Suppressor macrophage treated with lipopolysaccharide for 1 hour (primary cell): ENCODE measurements around the gene TBC1D14.
"Not testable (repeated sequence)": the region's sequence is repeated elsewhere in the genome, so short reads cannot be mapped to it uniquely, and the experiment has no call there.

Experiments
- DNase-seq, 3 donors: peaks; one replicate each; pipeline ENCODE4 v3.0.0-alpha.2; 2020 to 2022

The TBC1D14 gene

GRCh38 chr4:6910340-6910959 lies 824 bp downstream of the TBC1D14 start:
- peak in 1 of 3 donors; percentile 54 for DNase-seq

GRCh38 chr4:6910960-6911874 lies 1.6 kb downstream of the TBC1D14 start:
- DNase-seq = no peak

GRCh38 chr4:6911917-6912316 lies 2.3 kb downstream of the TBC1D14 start:
- DNase-seq = not testable (repeated sequence)

GRCh38 chr4:6912441-6912840 lies 2.8 kb downstream of the TBC1D14 start:
- no peak for DNase-seq

GRCh38 chr4:6913350-6913905 lies 3.8 kb downstream of the TBC1D14 start:
- DNase-seq = no peak

- DNase-seq = no peak
Measured at GRCh38 chr4:6914448-6914847, 4.8 kb downstream of the TBC1D14 start.

- DNase-seq = no peak
Measured at GRCh38 chr4:6915041-6916005, 5.7 kb downstream of the TBC1D14 start.

GRCh38 chr4:6916069-6916586 lies 6.5 kb downstream of the TBC1D14 start:
- no peak for DNase-seq

- peak; percentile 58 to 69 (median 69) for DNase-seq
Measured at GRCh38 chr4:6916587-6917460, 7.2 kb downstream of the TBC1D14 start.

- DNase-seq = peak; percentile 76 to 88 (median 77)
Measured at GRCh38 chr4:6917461-6918271, 8.0 kb downstream of the TBC1D14 start.

- DNase-seq = no peak
Measured at GRCh38 chr4:6918338-6918737, 8.7 kb downstream of the TBC1D14 start.

- DNase-seq = no peak
Measured at GRCh38 chr4:6920171-6920570, 10.5 kb downstream of the TBC1D14 start.

- no peak for DNase-seq
Measured at GRCh38 chr4:6923507-6923906, 13.9 kb downstream of the TBC1D14 start.

- no peak for DNase-seq
Measured at GRCh38 chr4:6924361-6924779, 14.7 kb downstream of the TBC1D14 start.

- peak; percentile 76 to 92 (median 82) for DNase-seq
Measured at GRCh38 chr4:6925357-6925836, 15.8 kb downstream of the TBC1D14 start.

GRCh38 chr4:6926081-6926480 lies 16.5 kb downstream of the TBC1D14 start:
- peak; percentile 82 to 97 (median 94) for DNase-seq

GRCh38 chr4:6926681-6927478 lies 17.3 kb downstream of the TBC1D14 start:
- DNase-seq = peak; percentile 58 to 67 (median 59)

GRCh38 chr4:6928081-6928480 lies 18.5 kb downstream of the TBC1D14 start:
- no peak for DNase-seq

- no peak for DNase-seq
Measured at GRCh38 chr4:6929339-6929811, 19.7 kb downstream of the TBC1D14 start.
